ENCODE data around the gene SCAMP3.
A peak's percentile ranks its signal among the peaks of the same experiment; 100 is the strongest.

Gene SCAMP3

DNA sequence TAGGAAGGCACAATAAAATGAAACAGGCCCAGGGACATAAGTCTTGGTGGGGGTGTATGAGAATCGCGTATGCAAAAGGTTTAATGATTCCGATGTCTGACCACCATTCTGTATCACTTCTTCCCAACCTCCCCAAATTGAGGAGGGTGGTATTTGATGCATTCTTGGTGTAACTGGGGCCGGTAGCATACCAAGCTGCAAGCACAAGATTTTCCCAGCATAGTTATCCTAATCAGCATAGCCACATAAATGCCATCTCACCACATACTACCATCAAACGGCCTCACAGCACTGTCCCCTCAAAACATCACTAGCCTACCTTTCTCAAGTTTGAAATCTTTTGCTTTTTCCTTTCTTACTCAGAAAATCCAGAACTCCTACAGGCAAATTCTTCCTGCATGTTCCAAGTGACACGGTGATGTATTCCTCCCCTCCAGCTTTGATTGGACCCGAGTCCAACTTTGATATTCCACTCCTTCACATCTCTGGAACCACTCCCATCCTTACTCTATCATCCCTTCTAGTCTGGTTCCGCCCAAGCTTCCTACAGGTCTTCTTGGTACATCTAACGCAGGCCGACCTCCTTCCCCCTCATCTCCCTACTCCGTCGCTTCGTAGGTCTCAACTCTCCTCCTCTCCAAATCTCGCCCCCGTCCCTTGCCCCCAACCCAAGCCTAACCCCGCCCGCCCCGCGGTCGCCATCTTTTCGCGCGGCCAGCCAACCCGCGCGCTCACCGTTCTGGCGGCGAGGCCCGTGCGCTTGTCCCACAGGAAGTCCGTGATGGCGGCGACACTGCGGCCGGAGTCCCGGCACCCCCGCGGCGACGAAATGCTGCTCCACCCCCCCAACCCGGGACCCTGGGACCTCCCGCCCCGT is 10.5 kb upstream of the SCAMP3 start:
- H3K4me3 Mint-ChIP-seq: peak overlapping the region; percentile 92 to 95 (median 94)
- peak overlapping the region; percentile 85 to 97 (median 93) for H3K27ac Mint-ChIP-seq
- TF ChIP-seq, protein P1, sequence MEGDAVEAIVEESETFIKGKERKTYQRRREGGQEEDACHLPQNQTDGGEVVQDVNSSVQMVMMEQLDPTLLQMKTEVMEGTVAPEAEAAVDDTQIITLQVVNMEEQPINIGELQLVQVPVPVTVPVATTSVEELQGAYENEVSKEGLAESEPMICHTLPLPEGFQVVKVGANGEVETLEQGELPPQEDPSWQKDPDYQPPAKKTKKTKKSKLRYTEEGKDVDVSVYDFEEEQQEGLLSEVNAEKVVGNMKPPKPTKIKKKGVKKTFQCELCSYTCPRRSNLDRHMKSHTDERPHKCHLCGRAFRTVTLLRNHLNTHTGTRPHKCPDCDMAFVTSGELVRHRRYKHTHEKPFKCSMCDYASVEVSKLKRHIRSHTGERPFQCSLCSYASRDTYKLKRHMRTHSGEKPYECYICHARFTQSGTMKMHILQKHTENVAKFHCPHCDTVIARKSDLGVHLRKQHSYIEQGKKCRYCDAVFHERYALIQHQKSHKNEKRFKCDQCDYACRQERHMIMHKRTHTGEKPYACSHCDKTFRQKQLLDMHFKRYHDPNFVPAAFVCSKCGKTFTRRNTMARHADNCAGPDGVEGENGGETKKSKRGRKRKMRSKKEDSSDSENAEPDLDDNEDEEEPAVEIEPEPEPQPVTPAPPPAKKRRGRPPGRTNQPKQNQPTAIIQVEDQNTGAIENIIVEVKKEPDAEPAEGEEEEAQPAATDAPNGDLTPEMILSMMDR (IDR thresholded peaks at IDR 0.05; ENCODE audit: unreplicated experiment in 3 of 3): no peak
- H3K9me3 Mint-ChIP-seq: no peaks in the 10 kb centered on the region
- H3K27me3 Mint-ChIP-seq (ENCODE audit: low read depth): no peaks in the 10 kb centered on the region
- peaks cover 32% of the 10 kb centered on the region for H3K4me1 Mint-ChIP-seq
- peaks cover 35% of the 10 kb centered on the region for H3K36me3 Mint-ChIP-seq (ENCODE audit: low read depth)

DNA sequence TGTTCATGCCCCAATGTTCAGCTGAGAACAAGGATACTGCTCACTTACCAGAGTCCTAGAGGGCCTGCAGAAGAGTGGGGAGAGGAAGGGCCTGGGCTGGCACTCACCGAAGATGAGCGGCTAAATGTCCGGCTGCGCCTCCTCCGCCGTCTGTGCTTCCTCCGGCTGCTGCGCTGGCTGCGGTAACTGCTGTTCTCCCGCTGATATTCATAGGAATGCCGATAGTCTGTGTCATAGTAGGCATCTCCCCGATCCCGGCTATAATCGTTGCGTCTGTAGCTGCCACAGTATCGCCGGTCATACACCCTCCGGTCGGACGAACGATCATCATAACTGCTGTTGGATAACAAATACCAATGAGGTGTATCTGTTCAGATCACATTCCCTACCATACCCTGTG is 7.2 kb upstream of the SCAMP3 start:
- TF ChIP-seq, protein P1 (IDR thresholded peaks at IDR 0.05; ENCODE audit: unreplicated experiment in 3 of 3): no peak
- Mint-ChIP-seq H3K9me3 (no peaks in the 10 kb centered on the region), H3K27ac (no peak overlapping the region), H3K27me3 (ENCODE audit: low read depth) (no peaks in the 10 kb centered on the region), H3K36me3 (ENCODE audit: low read depth) (peaks cover 65% of the 10 kb centered on the region), H3K4me3 (no peak overlapping the region), H3K4me1 (peaks cover 22% of the 10 kb centered on the region)

DNA sequence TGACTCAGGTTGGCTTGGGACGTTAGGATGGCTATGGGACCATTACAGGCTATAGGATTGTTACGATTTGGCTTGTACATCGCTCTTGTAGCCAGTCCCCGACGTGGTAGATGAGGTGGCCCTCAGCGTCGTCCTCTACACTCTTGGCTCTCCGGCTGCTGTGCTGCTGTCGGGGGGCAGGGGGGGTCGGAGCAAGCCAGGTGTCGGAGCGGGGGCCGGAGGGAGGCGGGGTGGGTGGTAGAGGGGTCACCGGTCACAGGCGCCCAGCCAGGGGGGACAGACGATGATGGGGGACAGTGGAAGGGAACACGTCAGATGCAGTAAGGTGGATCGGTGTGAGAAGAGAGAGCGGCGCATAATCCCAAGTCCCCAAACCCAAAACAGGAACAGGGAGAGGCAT is 6.5 kb upstream of the SCAMP3 start:
- peaks cover 19% of the 10 kb centered on the region for H3K4me1 Mint-ChIP-seq
- no peaks in the 10 kb centered on the region for H3K9me3 Mint-ChIP-seq
- no peak overlapping the region for H3K4me3 Mint-ChIP-seq
- H3K27ac Mint-ChIP-seq: no peak overlapping the region
- TF ChIP-seq, protein P1 (IDR thresholded peaks at IDR 0.05; ENCODE audit: unreplicated experiment in 3 of 3): no peak
- peaks cover 71% of the 10 kb centered on the region for H3K36me3 Mint-ChIP-seq (ENCODE audit: low read depth)
- H3K27me3 Mint-ChIP-seq (ENCODE audit: low read depth): no peaks in the 10 kb centered on the region

DNA sequence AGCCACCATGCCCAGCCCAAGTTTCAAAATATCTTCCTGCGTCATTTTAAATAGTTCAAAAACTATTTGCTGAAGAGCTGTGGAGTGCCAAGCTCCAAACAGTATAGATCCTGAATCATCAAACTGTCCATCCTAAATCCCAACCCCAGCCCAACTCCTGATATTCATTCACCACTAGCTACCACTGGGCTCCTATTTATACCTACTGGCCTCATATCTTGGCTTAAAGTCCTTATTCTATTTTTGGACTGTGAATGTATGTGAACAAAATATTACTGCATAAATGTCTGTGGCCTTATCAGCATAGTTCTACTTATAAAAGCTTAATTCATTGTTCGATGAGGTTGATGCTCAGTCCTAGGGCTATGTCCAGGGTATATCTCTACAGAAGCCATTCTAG is 5.2 kb upstream of the SCAMP3 start:
- TF ChIP-seq, protein P1 (IDR thresholded peaks at IDR 0.05; ENCODE audit: unreplicated experiment in 3 of 3): no peak
- no peaks in the 10 kb centered on the region for H3K9me3 Mint-ChIP-seq
- no peak overlapping the region for H3K27ac Mint-ChIP-seq
- no peaks in the 10 kb centered on the region for H3K27me3 Mint-ChIP-seq (ENCODE audit: low read depth)
- no peak overlapping the region for H3K4me3 Mint-ChIP-seq
- H3K4me1 Mint-ChIP-seq: peaks cover 13% of the 10 kb centered on the region
- H3K36me3 Mint-ChIP-seq (ENCODE audit: low read depth): peaks cover 73% of the 10 kb centered on the region

DNA sequence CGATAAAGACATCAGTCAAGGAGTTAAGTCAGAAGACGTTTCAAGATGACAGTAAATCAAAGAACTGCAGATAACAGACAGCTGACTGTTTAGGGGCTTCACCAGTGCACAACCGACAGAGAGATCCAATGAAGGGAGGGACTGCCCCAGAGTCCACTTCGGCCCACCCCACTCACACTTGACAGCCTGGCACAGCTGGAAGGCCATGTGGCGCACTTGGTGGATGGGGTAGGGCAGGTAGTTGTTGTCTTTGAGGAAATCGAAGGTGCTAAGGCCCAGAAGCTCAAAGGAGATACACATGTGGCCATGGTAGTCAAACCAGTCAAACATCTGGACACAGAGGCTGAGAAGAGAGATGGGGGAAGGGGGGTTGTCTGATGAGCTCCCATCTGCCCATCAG is 4.4 kb upstream of the SCAMP3 start:
- H3K27me3 Mint-ChIP-seq (ENCODE audit: low read depth): no peaks in the 10 kb centered on the region
- peaks cover 73% of the 10 kb centered on the region for H3K36me3 Mint-ChIP-seq (ENCODE audit: low read depth)

More for the DNA sequence above, 4.4 kb upstream of the SCAMP3 start:
- TF ChIP-seq, protein P1 (IDR thresholded peaks at IDR 0.05; ENCODE audit: unreplicated experiment in 3 of 3): no peak
- Mint-ChIP-seq H3K4me3 (no peak overlapping the region), H3K9me3 (no peaks in the 10 kb centered on the region), H3K4me1 (peaks cover 16% of the 10 kb centered on the region), H3K27ac (no peak overlapping the region)
